Measurements from ENCODE around the gene RNU1-3.
"Not testable (repeated sequence)": the region's sequence is repeated elsewhere in the genome, so short reads cannot be mapped to it uniquely, and the experiment has no call there.

GRCh38 chr1:16701189-16701588 is 34.4 kb upstream of the RNU1-3 start:
- TF ChIP-seq, protein P1, sequence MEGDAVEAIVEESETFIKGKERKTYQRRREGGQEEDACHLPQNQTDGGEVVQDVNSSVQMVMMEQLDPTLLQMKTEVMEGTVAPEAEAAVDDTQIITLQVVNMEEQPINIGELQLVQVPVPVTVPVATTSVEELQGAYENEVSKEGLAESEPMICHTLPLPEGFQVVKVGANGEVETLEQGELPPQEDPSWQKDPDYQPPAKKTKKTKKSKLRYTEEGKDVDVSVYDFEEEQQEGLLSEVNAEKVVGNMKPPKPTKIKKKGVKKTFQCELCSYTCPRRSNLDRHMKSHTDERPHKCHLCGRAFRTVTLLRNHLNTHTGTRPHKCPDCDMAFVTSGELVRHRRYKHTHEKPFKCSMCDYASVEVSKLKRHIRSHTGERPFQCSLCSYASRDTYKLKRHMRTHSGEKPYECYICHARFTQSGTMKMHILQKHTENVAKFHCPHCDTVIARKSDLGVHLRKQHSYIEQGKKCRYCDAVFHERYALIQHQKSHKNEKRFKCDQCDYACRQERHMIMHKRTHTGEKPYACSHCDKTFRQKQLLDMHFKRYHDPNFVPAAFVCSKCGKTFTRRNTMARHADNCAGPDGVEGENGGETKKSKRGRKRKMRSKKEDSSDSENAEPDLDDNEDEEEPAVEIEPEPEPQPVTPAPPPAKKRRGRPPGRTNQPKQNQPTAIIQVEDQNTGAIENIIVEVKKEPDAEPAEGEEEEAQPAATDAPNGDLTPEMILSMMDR (IDR thresholded peaks at IDR 0.05): not testable (repeated sequence)
- TF ChIP-seq POLR2A, POLR2AphosphoS5, EP300 (IDR thresholded peaks at IDR 0.05): not testable (repeated sequence)

All from gastroesophageal sphincter (tissue), 3 donors.